HUES48 (cell line): ENCODE results near the gene SYNPO.

Experiments
- H3K27ac ChIP-seq: one replicate; pipeline ENCODE4 v1.7.0; 2013; ENCODE audit warnings: low read depth, low read length, inconsistent platforms
- H3K27me3 ChIP-seq: 2 replicates; pipeline ENCODE4 v1.6.1; 2013; ENCODE audit warnings: mild to moderate bottlenecking, low read length; ENCODE audit not compliant: control insufficient read depth, insufficient read depth
- H3K36me3 ChIP-seq: 2 replicates; pipeline ENCODE4 v1.6.1; 2013; ENCODE audit warnings: low read length; ENCODE audit not compliant: control insufficient read depth, insufficient read depth
- H3K4me1 ChIP-seq: 2 replicates; pipeline ENCODE4 v1.6.1; 2013; ENCODE audit warnings: mild to moderate bottlenecking, low read length; ENCODE audit not compliant: control insufficient read depth, insufficient read depth
- H3K4me3 ChIP-seq: 2 replicates; pipeline ENCODE4 v1.5.1; 2013; ENCODE audit warnings: mild to moderate bottlenecking, low read depth, low read length
- H3K9ac ChIP-seq: 2 replicates; pipeline ENCODE4 v1.6.1; 2013; ENCODE audit warnings: mild to moderate bottlenecking, low read depth, low read length, moderate library complexity
- H3K9me3 ChIP-seq: 2 replicates; pipeline ENCODE4 v1.6.1; 2013; ENCODE audit warnings: low read length; ENCODE audit not compliant: control insufficient read depth, insufficient read depth

The SYNPO gene

DNA sequence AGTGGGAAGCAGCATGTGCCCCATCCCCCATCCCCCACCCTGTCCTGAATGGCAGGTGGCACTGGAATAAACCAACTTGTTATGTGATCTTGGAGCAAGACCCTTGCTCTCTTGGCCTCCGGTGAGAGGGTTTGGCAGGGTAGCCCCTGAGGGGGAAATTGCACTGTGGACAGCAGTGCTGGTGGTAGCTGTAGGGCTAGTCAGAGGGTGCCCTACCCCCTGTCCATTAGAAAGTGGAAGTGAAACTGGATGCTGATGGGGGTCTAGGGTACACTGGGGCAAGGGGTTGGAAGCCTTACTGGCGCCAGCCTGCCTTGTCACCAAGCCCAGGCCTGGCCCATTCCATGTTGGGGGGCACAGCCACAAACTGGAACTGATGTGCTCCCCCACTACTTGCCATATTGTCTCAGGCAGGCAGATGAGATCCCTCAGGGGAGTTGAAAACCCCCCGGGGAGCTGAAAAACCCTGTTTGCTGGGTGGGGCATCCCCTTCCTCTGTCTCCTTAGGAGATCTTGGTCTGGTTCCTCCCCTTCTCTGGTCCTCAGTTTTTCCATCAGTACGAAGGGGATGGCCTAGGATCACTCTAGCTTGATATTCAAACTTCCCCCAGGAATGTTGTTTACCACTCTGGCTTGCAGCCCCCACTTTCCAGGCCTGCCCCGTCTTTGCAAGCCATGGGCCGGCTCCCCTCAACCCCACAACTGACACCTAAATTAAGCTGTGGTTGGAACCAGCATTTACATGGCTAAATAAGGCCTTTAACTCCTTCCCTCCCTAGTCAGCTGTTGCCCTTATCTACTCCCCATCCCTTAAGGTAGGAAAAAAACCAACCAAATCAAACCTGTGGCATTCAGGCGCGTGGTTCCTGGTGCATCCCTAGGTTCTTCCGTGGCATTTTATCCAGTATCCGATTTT is 14.4 kb upstream of the SYNPO start:
- Histone ChIP-seq H3K4me1 (peaks cover 14% of the 10 kb centered on the region; the same call in 1 of the 2 replicates), H3K4me3 (no peak overlapping the region), H3K36me3 (no peaks in the 10 kb centered on the region), H3K27me3 (peaks cover 33% of the 10 kb centered on the region), H3K9ac (no peak overlapping the region), H3K9me3 (no peaks in the 10 kb centered on the region), H3K27ac (no peak overlapping the region)

DNA sequence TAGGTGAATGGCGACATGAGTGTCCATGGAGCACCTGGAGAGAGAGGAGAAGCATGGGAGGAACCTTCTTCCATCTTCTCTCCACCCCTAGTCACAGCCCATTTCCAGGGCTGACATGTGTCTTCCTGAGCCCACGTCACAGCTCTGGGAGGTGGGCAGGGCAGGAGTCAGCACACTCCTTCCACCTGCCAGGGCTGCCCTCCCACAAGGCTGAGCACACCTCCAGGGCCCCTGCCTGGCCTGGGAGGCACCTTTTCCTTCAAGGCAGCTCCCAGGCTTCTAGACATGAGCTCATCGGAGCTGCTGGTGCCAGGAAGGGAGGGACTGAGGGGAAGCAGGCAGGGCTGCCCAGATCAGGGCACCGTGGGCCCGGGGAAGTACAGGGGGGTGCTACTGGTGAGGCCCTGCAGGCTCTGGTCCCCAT is 13.6 kb upstream of the SYNPO start:
- no peaks in the 10 kb centered on the region for H3K9me3 ChIP-seq
- peaks cover 33% of the 10 kb centered on the region for H3K27me3 ChIP-seq
- no peak overlapping the region for H3K27ac ChIP-seq
- H3K4me1 ChIP-seq: peaks cover 14% of the 10 kb centered on the region; the same call in 1 of the 2 replicates
- H3K9ac ChIP-seq: no peak overlapping the region
- no peak overlapping the region for H3K4me3 ChIP-seq
- H3K36me3 ChIP-seq: no peaks in the 10 kb centered on the region

DNA sequence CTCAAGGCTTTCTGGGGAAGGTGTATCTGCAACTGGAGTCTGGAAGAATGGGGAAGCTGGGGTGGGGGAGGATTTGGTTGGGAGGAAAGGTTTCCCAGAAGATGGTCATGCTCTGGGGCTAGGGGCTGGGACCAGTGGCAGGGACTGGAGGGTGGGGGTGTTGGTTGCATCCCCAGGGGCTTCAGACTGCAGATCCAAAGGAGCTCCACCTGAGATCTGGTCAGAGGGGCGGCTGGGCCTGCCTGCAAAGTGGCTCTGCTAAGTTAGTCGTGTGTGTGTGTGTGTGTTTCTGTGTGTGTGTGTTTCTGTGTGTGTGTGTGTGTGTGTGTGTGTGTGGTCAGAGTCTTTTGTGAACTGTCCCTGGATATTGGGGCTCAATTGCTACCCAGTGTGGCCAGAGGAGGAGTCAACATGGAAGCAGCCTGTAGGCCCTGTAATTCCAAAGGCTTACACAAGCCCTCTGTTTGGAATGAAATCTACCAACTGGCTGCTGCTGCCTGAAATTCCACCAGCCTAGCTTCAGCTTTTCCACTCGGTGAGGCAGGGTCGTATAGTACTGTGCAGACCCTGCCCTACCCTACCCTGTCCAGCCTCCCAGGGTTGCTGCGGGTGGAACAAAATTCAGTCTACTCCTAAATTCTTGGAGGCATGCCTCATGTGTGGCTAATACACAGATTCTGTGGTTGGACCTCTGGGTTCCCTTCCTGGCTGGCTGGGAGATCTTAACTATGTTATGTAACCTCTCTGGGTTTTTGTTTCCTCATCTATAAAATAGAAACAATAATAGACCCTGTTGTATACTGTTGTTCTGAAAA is 12.5 kb upstream of the SYNPO start:
- no peak overlapping the region for H3K9ac ChIP-seq
- H3K36me3 ChIP-seq: no peaks in the 10 kb centered on the region
- peaks cover 14% of the 10 kb centered on the region; the same call in 1 of the 2 replicates for H3K4me1 ChIP-seq
- H3K27me3 ChIP-seq: peaks cover 30% of the 10 kb centered on the region
- H3K4me3 ChIP-seq: no peak overlapping the region
- no peaks in the 10 kb centered on the region for H3K9me3 ChIP-seq
- no peak overlapping the region for H3K27ac ChIP-seq

DNA sequence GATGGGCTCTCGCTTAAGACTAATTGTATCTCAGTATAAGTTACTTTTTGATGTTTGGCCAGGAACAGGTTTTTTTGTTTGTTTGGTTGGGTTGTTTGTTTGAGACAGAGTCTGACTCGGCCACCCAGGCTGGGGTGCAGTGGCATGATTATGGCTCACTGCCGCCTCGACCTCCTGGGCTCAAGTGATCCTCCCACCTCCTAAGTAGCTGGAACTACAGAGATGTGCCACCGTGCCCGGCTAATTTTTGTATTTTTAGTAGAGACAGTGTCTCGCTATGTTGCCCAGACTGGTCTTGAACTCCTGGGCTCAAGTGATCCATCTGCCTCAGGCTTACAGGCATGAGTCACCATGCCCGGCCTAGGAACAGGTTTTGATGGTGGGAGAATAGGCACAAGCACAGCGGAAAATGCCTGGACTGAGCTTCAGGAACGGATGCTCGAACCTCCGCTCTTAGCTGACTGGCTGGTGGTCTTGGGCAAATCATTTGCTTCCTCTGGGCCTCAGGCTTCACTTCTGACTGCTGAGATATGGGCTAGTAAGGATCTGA is 11.4 kb upstream of the SYNPO start:
- Histone ChIP-seq H3K9me3 (no peaks in the 10 kb centered on the region), H3K27ac (no peak overlapping the region), H3K27me3 (peaks cover 19% of the 10 kb centered on the region), H3K4me1 (peaks cover 13% of the 10 kb centered on the region; the same call in 1 of the 2 replicates), H3K36me3 (no peaks in the 10 kb centered on the region), H3K4me3 (no peak overlapping the region), H3K9ac (no peak overlapping the region)

DNA sequence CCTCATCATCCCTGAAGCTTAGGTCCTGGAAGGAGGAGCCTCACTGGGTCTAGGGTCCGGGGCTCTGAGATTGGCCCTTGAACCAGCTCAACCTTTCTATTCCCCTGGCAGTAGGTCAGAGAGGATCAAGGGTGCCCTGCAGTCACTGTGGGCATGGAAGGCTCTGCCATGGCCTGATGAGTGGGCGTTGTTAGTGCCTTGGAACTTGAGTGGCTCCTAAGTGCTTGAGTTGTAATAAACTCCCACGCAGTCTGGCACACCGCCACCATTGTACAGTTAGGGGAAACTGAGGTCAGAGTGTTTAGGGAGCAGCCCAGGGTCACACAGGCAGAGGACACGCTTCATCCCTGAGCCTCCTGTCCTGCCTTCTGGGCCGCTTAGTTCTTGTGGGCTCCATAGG is 10.4 kb upstream of the SYNPO start:
- H3K27ac ChIP-seq: no peak overlapping the region
- peaks cover 9% of the 10 kb centered on the region; the same call in 1 of the 2 replicates for H3K4me1 ChIP-seq

DNA sequence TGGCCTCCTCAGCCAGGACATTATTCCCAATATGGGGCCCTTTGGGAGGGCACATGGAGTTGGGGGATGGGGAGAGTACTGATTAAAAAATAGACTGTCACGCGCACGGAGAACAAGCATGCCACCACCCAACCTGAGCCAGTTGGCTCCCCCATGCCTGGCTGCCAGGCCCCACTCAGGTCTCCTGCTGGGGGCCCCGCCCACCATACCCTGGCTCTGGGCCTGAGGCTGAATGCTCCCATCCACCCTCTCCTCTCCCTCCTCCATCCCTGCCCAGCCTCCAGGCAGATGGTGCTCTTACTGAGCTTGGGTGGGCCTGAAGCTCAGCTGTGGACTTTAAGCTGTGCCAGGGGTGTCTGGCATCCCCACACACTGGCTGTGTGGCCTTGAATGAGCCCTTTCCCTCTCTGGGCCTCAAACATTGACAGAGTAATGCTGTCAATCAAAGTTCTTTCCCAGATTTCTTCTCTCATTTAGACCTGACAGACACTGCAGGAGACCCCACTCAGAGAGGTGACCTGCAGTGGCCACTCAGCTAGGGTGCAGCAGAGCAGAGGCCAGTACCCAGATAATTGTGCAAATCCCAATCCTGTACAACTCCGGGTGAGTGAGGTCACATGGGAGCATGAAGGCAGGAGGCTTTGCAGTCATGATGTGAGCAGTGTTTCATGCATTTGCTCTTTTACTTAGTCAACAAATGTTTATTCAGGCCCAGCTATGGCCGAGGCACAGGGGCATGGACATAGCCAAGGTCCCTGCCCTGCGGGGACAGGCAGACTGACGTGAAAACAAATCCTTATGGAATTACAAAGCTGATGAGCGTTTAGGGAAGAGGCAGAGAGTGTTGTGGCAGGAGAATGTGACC is 9.8 kb upstream of the SYNPO start:
- H3K4me3 ChIP-seq: no peak overlapping the region
- H3K9me3 ChIP-seq: no peaks in the 10 kb centered on the region
- H3K9ac ChIP-seq: no peak overlapping the region
- peaks cover 5% of the 10 kb centered on the region for H3K27me3 ChIP-seq
- H3K36me3 ChIP-seq: no peaks in the 10 kb centered on the region
- 0 out of 2 replicates have a peak, but pooled peaks cover 5% of the 10 kb centered on the region for H3K4me1 ChIP-seq
- H3K27ac ChIP-seq: no peak overlapping the region

More for the DNA sequence above, 10.4 kb upstream of the SYNPO start:
- Histone ChIP-seq H3K9ac (no peak overlapping the region), H3K27me3 (peaks cover 12% of the 10 kb centered on the region), H3K36me3 (no peaks in the 10 kb centered on the region), H3K4me3 (no peak overlapping the region), H3K9me3 (no peaks in the 10 kb centered on the region)

DNA sequence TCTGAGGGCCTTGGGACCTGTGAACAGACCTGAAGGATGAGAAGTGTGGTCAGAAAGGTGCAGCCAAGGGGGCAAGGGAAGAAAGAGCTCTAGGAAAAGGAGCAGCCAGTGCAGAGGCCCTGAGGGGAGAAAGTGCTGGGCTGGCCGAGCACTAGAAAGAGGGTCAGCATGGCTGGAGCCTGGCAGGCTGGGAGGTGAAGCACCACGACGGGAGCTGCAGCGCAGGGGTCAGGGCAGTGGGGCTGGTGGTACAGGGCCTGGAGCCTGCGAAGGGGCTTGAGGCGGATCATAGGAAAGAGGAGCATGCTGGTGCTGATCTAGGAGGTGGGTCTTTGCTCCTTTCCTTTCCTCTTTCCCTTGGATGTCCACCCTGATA is 9.1 kb upstream of the SYNPO start:
- Histone ChIP-seq H3K9me3 (no peaks in the 10 kb centered on the region), H3K9ac (no peak overlapping the region), H3K27me3 (no peaks in the 10 kb centered on the region), H3K4me3 (no peak overlapping the region), H3K4me1 (no peaks in the 10 kb centered on the region), H3K36me3 (no peaks in the 10 kb centered on the region), H3K27ac (no peak overlapping the region)

DNA sequence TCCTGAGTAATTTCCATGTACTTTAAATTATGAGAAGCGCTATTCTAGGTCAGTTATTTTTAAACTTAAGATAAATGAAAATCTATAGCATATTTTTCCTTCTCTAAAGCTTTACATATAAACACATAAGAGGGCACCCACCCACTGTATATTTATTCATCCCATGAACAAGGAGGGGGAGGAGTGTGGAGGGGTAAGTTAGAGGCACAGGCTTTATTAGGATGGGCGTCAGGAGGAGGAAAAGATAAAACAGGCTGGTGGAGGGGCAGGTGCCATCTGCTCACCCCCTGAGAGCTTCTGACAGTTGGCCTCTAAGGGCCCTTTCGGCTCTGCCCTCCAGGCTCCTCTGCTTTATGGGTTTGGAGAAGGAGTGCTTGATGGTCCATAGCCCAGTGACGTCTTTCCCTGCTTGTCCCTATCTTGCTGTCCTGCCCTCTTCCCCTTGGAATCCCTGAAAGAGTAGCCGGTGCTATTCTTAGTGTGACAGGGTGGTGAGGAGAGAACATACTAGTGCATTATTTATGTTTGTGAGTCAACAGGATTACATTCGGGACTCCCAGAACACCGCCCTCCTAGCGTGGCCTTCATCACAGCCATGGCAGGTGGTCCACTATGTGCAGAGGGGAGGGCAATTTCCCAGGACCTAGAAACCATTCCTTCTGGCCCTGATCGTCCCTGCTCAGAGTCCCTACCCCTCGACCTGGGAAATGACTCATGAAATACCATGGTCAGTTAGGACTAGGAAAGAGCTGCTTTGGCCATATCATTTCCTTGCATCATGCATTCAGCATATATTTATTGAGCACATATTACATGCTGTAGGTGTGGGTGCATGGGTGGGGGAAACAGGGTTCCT is 7.9 kb upstream of the SYNPO start:
- Histone ChIP-seq H3K4me1 (0 out of 2 replicates have a peak, but pooled peaks cover 2% of the 10 kb centered on the region), H3K9me3 (no peaks in the 10 kb centered on the region), H3K27me3 (no peaks in the 10 kb centered on the region), H3K9ac (no peak overlapping the region), H3K36me3 (no peaks in the 10 kb centered on the region), H3K4me3 (no peak overlapping the region), H3K27ac (no peak overlapping the region)

DNA sequence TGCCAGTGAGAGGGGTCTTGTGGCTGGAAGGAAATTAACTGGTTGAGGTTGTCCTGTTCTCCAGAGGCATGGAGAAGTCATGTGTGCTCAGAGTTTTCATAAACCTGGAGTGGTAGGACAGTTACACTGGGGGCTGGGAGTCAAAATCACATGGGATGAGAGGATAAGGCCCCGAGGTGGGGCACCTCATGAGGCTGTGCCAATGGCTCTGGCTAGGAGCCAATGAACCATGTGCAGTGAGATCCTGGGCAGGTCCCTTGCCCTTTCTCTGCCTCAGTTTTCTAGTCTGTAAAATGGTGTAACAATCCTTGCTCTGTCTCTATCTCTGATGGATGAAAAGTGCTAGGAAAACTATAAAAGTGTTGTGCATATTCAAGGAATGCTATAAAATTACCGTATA is 7.0 kb upstream of the SYNPO start:
- H3K27ac ChIP-seq: no peak overlapping the region
- peaks cover 7% of the 10 kb centered on the region for H3K4me1 ChIP-seq
- no peak overlapping the region for H3K4me3 ChIP-seq
- no peak overlapping the region for H3K9ac ChIP-seq
- H3K36me3 ChIP-seq: no peaks in the 10 kb centered on the region
- H3K27me3 ChIP-seq: no peaks in the 10 kb centered on the region
- no peaks in the 10 kb centered on the region for H3K9me3 ChIP-seq
